Measurements from ENCODE around the gene RNF167.

Gene RNF167

GRCh38 chr17:4939796-4940554, at the start of gene RNF167, which contains the start of gene SLC25A11:
Gene RNF167, plus strand, starts transcription at chr17:4940268. Its CDS starts 642 bp downstream, at chr17:4940910.
Gene SLC25A11, minus strand, starts transcription at chr17:4940046. Its CDS starts 136 bp downstream, at chr17:4939910.
- DNase-seq: peak; percentile 100

GRCh38 chr17:4891411-4892410, 48.4 kb upstream of the RNF167 start:
- no peak for DNase-seq

- no peak for DNase-seq
These were observed 47.4 kb upstream of the RNF167 start for GRCh38 chr17:4892499-4893221.

- DNase-seq: no peak
These were observed 46.8 kb upstream of the RNF167 start for GRCh38 chr17:4893272-4893671.

GRCh38 chr17:4893721-4894560, 46.1 kb upstream of the RNF167 start:
- DNase-seq: no peak

- no peak for DNase-seq
These were observed 44.9 kb upstream of the RNF167 start for GRCh38 chr17:4895121-4895520.

GRCh38 chr17:4895657-4896331, 44.3 kb upstream of the RNF167 start:
- peak; percentile 74 for DNase-seq

GRCh38 chr17:4896332-4897197, 43.5 kb upstream of the RNF167 start:
- no peak for DNase-seq

- no peak for DNase-seq
These were observed 42.8 kb upstream of the RNF167 start for GRCh38 chr17:4897198-4897687.

GRCh38 chr17:4897785-4898184, 42.3 kb upstream of the RNF167 start:
- DNase-seq: no peak

GRCh38 chr17:4898351-4898750, 41.7 kb upstream of the RNF167 start:
- DNase-seq: no peak

- no peak for DNase-seq
These were observed 41.1 kb upstream of the RNF167 start for GRCh38 chr17:4898927-4899326.

- DNase-seq: peak; percentile 99
These were observed 40.5 kb upstream of the RNF167 start, which contains the start of gene C17orf107 for GRCh38 chr17:4899341-4900230. Gene C17orf107, plus strand, starts transcription at chr17:4899536. Its CDS starts 227 bp downstream, at chr17:4899763.

- peak; percentile 62 for DNase-seq
These were observed 39.6 kb upstream of the RNF167 start for GRCh38 chr17:4900231-4901107.

GRCh38 chr17:4901108-4901647, 38.9 kb upstream of the RNF167 start:
- no peak for DNase-seq

- peak; percentile 83 for DNase-seq
These were observed 38.3 kb upstream of the RNF167 start for GRCh38 chr17:4901648-4902344.

GRCh38 chr17:4902540-4902939, 37.5 kb upstream of the RNF167 start:
- DNase-seq: no peak
